Panc1 (cell line): ENCODE results near the gene MX1.

Experiments
- POLR2AphosphoS5 ChIP-seq: IDR thresholded peaks from 2 replicates; pipeline ENCODE4 v1.6.1; 2012; ENCODE audit warnings: mild to moderate bottlenecking, low read depth, low read length, moderate library complexity
- SIN3A ChIP-seq: IDR thresholded peaks from 2 replicates; pipeline ENCODE4 v1.6.1; 2012; ENCODE audit warnings: low read depth, mild to moderate bottlenecking, low read length, moderate library complexity, borderline replicate concordance; ENCODE audit not compliant: insufficient read depth
- TF ChIP-seq, protein P1 (sequence below): fragments of 450-650 bp; IDR thresholded peaks from 2 replicates; pipeline ENCODE4 v1.5.1; 2017; ENCODE audit warnings: mild to moderate bottlenecking

DNA sequence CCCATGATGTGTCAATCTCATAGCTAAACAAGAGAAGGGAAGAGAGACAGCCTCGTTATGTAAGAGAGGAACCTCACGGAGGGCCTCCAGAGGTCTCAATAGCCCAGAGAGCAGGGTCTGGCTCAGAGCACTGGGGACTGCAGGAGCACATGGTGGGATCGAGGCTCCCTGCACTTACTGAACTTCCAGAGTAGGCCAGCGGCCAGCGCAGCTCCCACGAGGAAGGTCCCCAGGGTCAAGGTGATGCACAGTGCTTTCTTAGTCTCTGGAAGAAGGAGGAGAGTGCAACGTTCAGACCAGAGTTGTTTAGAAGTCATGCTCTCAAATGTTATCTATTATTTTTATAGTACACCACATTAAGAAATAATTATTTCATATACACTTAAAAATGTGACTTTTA lies 63.3 kb downstream of the MX1 start:
- TF ChIP-seq, protein P1, sequence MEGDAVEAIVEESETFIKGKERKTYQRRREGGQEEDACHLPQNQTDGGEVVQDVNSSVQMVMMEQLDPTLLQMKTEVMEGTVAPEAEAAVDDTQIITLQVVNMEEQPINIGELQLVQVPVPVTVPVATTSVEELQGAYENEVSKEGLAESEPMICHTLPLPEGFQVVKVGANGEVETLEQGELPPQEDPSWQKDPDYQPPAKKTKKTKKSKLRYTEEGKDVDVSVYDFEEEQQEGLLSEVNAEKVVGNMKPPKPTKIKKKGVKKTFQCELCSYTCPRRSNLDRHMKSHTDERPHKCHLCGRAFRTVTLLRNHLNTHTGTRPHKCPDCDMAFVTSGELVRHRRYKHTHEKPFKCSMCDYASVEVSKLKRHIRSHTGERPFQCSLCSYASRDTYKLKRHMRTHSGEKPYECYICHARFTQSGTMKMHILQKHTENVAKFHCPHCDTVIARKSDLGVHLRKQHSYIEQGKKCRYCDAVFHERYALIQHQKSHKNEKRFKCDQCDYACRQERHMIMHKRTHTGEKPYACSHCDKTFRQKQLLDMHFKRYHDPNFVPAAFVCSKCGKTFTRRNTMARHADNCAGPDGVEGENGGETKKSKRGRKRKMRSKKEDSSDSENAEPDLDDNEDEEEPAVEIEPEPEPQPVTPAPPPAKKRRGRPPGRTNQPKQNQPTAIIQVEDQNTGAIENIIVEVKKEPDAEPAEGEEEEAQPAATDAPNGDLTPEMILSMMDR = no peak
- no peak for TF ChIP-seq POLR2AphosphoS5
- no peak for TF ChIP-seq SIN3A
